Fibroblast of villous mesenchyme (primary cell): ENCODE measurements around the gene MAP4K3. TPM values are rescaled to one million over a fixed set of nuclear protein-coding genes. Genes with fewer than 3 reads are reported as not detected.
A peak's percentile ranks its signal among the peaks of the same experiment; 100 is the strongest.

Experiments used
- DNase-seq: peaks from one replicate; pipeline ENCODE4 v3.0.0-alpha.2; 2010; ENCODE audit warnings: low read depth
- H3K4me3 ChIP-seq: 2 replicates; pipeline ENCODE4 v1.5.1; 2011; ENCODE audit warnings: low read depth, mild to moderate bottlenecking, low read length
- total RNA-seq: library from RNA; depleted of rRNA; stranded (reverse); fragments of >200 nt; gene quantifications from 2 replicates; pipeline ENCODE4 v1.2.3, GENCODE V29; 2012
- TF ChIP-seq, protein P1 (sequence below): IDR thresholded peaks from 2 replicates; pipeline ENCODE4 v1.5.1; 2012; ENCODE audit warnings: low read depth, mild to moderate bottlenecking, low read length; ENCODE audit not compliant: insufficient read depth

MAP4K3 gene
- total RNA-seq, 1 donor, result 97.2 TPM

DNA sequence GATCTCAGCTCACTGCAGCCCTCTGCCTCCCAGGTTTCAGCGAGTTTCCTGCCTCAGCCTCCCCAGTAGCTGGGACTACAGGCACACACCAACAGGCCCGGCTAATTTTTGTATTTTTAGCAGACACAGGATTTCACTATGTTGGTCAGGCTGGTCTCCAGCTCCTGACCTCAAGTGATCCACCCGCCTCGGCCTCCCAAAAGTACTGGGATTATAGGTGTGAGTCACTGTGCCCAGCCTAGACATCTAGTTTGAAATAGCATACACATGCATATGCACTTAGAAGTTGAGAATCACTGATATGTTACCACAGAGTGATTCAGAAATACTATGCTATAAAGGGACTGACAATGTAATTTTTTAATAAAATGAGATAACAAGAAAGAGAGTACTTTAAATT is 123.5 kb downstream of the MAP4K3 start:
- DNase-seq, result peak; percentile 78
- no peak overlapping the region for H3K4me3 ChIP-seq
- TF ChIP-seq, protein P1, sequence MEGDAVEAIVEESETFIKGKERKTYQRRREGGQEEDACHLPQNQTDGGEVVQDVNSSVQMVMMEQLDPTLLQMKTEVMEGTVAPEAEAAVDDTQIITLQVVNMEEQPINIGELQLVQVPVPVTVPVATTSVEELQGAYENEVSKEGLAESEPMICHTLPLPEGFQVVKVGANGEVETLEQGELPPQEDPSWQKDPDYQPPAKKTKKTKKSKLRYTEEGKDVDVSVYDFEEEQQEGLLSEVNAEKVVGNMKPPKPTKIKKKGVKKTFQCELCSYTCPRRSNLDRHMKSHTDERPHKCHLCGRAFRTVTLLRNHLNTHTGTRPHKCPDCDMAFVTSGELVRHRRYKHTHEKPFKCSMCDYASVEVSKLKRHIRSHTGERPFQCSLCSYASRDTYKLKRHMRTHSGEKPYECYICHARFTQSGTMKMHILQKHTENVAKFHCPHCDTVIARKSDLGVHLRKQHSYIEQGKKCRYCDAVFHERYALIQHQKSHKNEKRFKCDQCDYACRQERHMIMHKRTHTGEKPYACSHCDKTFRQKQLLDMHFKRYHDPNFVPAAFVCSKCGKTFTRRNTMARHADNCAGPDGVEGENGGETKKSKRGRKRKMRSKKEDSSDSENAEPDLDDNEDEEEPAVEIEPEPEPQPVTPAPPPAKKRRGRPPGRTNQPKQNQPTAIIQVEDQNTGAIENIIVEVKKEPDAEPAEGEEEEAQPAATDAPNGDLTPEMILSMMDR, result no peak

DNA sequence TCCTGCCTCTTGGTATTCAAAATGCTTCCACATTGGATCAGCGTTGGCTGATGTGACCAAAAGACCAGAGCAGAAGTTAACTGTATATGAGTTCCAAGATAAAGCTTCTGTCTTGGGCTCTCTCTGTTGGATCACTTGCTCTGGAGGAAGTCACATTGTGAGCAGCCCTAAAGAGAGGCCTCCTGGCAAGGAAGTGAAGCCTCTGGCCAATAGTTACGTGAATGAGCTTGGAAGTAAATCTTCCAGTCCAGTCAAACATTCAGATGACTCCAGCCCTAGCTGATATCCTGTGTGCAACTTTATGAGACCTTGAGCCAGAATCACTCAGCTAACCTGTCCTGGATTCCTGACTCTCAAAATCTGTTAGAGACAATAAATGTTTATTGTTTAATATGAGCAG is 125.6 kb downstream of the MAP4K3 start:
- H3K4me3 ChIP-seq, result no peak overlapping the region
- no peak for DNase-seq
- TF ChIP-seq, protein P1, result no peak

DNA sequence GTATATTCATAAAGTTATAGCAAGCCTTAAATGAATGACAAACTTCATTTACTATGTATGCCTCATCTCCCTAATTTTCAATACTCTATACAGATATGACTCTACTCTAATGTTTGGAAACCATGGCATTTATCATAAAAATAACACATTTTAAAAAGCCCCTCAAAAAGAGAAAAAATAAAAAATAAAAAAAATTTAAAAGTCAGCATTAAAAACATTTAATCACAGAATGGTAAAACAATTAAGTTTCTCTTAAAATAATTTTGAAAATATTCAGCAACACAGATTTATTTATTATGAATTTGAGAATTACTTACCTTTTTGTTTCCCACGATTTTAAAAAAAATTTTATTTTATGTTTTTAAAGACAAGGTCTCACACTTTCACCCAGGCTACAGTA is 128.3 kb downstream of the MAP4K3 start:
- no peak overlapping the region for H3K4me3 ChIP-seq
- DNase-seq, result no peak
- TF ChIP-seq, protein P1, result no peak

DNA sequence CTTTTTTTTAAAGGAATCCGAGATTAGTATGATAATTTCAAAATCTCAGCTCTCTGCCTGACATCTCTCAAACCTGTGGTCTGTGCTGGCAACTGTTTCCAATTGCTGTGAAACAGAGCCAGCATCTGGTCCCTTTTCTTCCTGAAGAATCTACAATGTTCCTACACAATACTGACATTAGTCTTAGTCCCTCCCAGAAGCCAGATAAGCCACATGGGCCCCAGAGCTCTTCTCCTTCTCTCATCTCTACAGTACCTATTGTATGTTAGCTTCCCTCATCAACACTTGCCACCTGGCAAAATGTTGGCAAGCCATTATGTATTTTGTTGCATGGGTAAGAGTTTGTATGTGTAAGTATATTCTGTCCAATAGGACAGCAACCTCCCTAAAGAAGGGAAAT is 130.5 kb downstream of the MAP4K3 start:
- TF ChIP-seq, protein P1, result no peak
- no peak for DNase-seq
- H3K4me3 ChIP-seq, result no peak overlapping the region

DNA sequence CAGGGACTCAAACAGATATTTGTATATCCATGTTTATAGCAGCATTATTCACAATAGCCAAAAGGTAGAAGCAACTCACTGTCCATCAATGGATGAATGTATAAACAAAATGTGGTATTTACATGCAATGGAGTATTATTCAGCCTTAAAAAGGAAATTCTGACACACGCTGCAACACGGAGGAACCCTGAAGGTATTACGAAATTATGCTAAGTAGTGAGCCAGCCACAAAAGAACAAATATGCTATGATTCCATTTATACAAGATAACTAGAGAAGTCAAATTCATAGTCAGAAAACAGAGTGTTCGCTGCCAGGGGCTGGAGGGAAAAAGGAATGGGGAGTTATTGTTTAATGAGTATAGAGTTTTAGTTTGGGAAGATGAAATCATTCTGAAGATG is 132.4 kb downstream of the MAP4K3 start:
- H3K4me3 ChIP-seq, result no peak overlapping the region
- DNase-seq, result peak; percentile 5
- TF ChIP-seq, protein P1, result no peak

DNA sequence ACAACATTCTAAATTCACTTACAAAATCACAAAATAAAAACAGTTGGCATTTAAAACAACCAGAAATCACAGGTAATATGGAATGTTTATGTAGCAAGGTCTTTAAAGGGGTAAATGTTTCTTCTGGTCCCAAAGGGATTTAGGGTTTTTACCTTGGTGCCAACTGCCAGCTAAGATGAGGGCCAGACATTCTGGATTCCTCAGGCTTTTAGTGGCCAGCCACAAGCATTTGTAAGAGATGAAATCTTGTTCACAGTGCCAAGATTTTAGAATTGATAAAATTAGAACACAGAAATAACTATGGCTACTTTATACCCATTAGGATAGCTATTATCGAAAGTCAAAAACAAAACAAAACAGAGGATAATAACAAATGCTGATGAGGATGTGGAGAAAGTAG is 132.9 kb downstream of the MAP4K3 start:
- DNase-seq, result peak; percentile 12
- TF ChIP-seq, protein P1, result no peak
- H3K4me3 ChIP-seq, result no peak overlapping the region

DNA sequence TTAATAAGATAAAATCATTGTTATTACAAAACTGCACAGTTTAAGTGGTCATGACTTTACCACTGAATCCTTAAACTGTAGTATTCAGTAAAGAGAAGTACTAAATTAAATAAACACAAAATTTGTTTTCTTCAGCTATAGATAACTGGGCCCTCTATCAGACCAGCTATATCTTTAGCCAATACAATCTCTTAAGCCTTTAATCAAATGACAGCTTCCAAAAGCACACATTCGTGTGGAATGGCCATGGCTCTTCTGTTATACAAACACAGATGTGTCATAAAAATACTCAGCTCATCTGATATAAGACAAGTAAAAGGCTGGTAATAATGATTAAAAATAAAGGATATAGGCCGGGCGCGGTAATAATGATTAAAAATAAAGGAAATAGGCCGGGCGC is 135.7 kb downstream of the MAP4K3 start:
- DNase-seq, result peak; percentile 43
- H3K4me3 ChIP-seq, result no peak overlapping the region
- TF ChIP-seq, protein P1, result no peak
